ENCODE measurements around the gene DUSP8. TPM values are rescaled to one million over a fixed set of nuclear protein-coding genes. Genes with fewer than 3 reads are reported as not detected.

DUSP8 gene
- polyA plus RNA-seq, 3 donors from 2014 or later = 0.07 TPM; not detected in 2

- peaks cover 3 to 12% (median 6%) of the 10 kb centered on the region in 3 donors for H3K27me3 Mint-ChIP-seq (ENCODE audit: low read depth in 3 of 3)
- H3K4me3 Mint-ChIP-seq = no peak overlapping the region
These were observed 12.7 kb downstream of the DUSP8 start for GRCh38 chr11:1559111-1559951.

GRCh38 chr11:1558775-1559110 lies 13.3 kb downstream of the DUSP8 start:
- no peaks in the 10 kb centered on the region for H3K36me3 Mint-ChIP-seq
- H3K27me3 Mint-ChIP-seq (ENCODE audit: low read depth in 3 of 3) = peaks cover 5 to 15% (median 6%) of the 10 kb centered on the region in 3 donors
- H3K27ac Mint-ChIP-seq = no peak overlapping the region
- H3K4me3 Mint-ChIP-seq = no peak overlapping the region
- H3K4me1 Mint-ChIP-seq = no peaks in the 10 kb centered on the region
- no peaks in the 10 kb centered on the region for H3K9me3 Mint-ChIP-seq
- DNase-seq = no peak

More at GRCh38 chr11:1559111-1559951, 12.7 kb downstream of the DUSP8 start:
- Mint-ChIP-seq H3K4me1 (no peaks in the 10 kb centered on the region), H3K9me3 (no peaks in the 10 kb centered on the region), H3K36me3 (no peaks in the 10 kb centered on the region), H3K27ac (no peak overlapping the region)
- DNase-seq = no peak

GRCh38 chr11:1557904-1558774 lies 13.9 kb downstream of the DUSP8 start:
- no peaks in the 10 kb centered on the region for H3K9me3 Mint-ChIP-seq
- DNase-seq = no peak
- H3K36me3 Mint-ChIP-seq = no peaks in the 10 kb centered on the region
- no peak overlapping the region for H3K27ac Mint-ChIP-seq
- no peaks in the 10 kb centered on the region for H3K4me1 Mint-ChIP-seq
- peaks cover 5 to 16% (median 6%) of the 10 kb centered on the region in 3 donors for H3K27me3 Mint-ChIP-seq (ENCODE audit: low read depth in 3 of 3)
- no peak overlapping the region for H3K4me3 Mint-ChIP-seq

GRCh38 chr11:1557051-1557884 lies 14.8 kb downstream of the DUSP8 start:
- Mint-ChIP-seq H3K27ac (no peak overlapping the region), H3K4me3 (no peak overlapping the region), H3K36me3 (no peaks in the 10 kb centered on the region), H3K4me1 (no peaks in the 10 kb centered on the region), H3K9me3 (no peaks in the 10 kb centered on the region), H3K27me3 (ENCODE audit: low read depth in 3 of 3) (peaks cover 5 to 9% (median 6%) of the 10 kb centered on the region in 3 donors)
- DNase-seq = no peak

GRCh38 chr11:1556278-1556902 lies 15.7 kb downstream of the DUSP8 start:
- H3K36me3 Mint-ChIP-seq = no peaks in the 10 kb centered on the region
- H3K4me3 Mint-ChIP-seq = no peak overlapping the region
- no peak overlapping the region for H3K27ac Mint-ChIP-seq
- no peaks in the 10 kb centered on the region for H3K9me3 Mint-ChIP-seq
- no peak for DNase-seq
- H3K27me3 Mint-ChIP-seq (ENCODE audit: low read depth in 3 of 3) = peaks cover 5 to 8% (median 6%) of the 10 kb centered on the region in 3 donors
- no peaks in the 10 kb centered on the region for H3K4me1 Mint-ChIP-seq

- Mint-ChIP-seq H3K27me3 (ENCODE audit: low read depth in 3 of 3) (peaks cover 5 to 8% (median 6%) of the 10 kb centered on the region in 3 donors), H3K27ac (no peak overlapping the region), H3K9me3 (no peaks in the 10 kb centered on the region), H3K4me3 (no peak overlapping the region), H3K36me3 (no peaks in the 10 kb centered on the region), H3K4me1 (no peaks in the 10 kb centered on the region)
- no peak for DNase-seq
These were observed 16.3 kb downstream of the DUSP8 start for GRCh38 chr11:1555713-1556153.

- Mint-ChIP-seq H3K9me3 (no peaks in the 10 kb centered on the region), H3K27ac (no peak overlapping the region), H3K4me1 (no peaks in the 10 kb centered on the region), H3K4me3 (no peak overlapping the region), H3K27me3 (ENCODE audit: low read depth in 3 of 3) (peaks cover 5 to 8% (median 6%) of the 10 kb centered on the region in 3 donors), H3K36me3 (no peaks in the 10 kb centered on the region)
- DNase-seq = no peak
These were observed 16.9 kb downstream of the DUSP8 start for GRCh38 chr11:1554981-1555712.

- DNase-seq = no peak
- H3K36me3 Mint-ChIP-seq = no peaks in the 10 kb centered on the region
- H3K27me3 Mint-ChIP-seq (ENCODE audit: low read depth in 3 of 3) = peaks cover 5 to 8% (median 7%) of the 10 kb centered on the region in 3 donors
- H3K9me3 Mint-ChIP-seq = no peaks in the 10 kb centered on the region
- H3K27ac Mint-ChIP-seq = no peak overlapping the region
- H3K4me3 Mint-ChIP-seq = no peak overlapping the region
- no peaks in the 10 kb centered on the region for H3K4me1 Mint-ChIP-seq
These were observed 18.1 kb downstream of the DUSP8 start for GRCh38 chr11:1553808-1554594.

- Mint-ChIP-seq H3K4me1 (peaks cover 0 to 7% of the 10 kb centered on the region in 2 donors), H3K36me3 (no peaks in the 10 kb centered on the region), H3K4me3 (no peak overlapping the region), H3K27ac (no peak overlapping the region), H3K27me3 (ENCODE audit: low read depth in 3 of 3) (peaks cover 9 to 13% (median 9%) of the 10 kb centered on the region in 3 donors), H3K9me3 (no peaks in the 10 kb centered on the region)
- no peak for DNase-seq
These were observed 22.4 kb downstream of the DUSP8 start for GRCh38 chr11:1549338-1550330.

GRCh38 chr11:1548221-1549070 lies 23.6 kb downstream of the DUSP8 start:
- peaks cover 6 to 10% (median 9%) of the 10 kb centered on the region in 3 donors for H3K27me3 Mint-ChIP-seq (ENCODE audit: low read depth in 3 of 3)
- H3K4me1 Mint-ChIP-seq = peaks cover 0 to 7% of the 10 kb centered on the region in 2 donors
- no peak for DNase-seq
- no peaks in the 10 kb centered on the region for H3K36me3 Mint-ChIP-seq
- no peak overlapping the region for H3K27ac Mint-ChIP-seq
- H3K9me3 Mint-ChIP-seq = no peaks in the 10 kb centered on the region
- no peak overlapping the region for H3K4me3 Mint-ChIP-seq
